Trophoblast cell (in vitro differentiated cells and primary cell): ENCODE results near the gene OAS1. TPM values are rescaled to one million over a fixed set of nuclear protein-coding genes. Genes with fewer than 3 reads are reported as not detected.

Source experiments
- DNase-seq, 2 donors: peaks; one replicate each; pipeline ENCODE4 v3.0.0-alpha.2; 2016
- H2AFZ ChIP-seq: 2 replicates; pipeline ENCODE4 v1.6.1; 2013; ENCODE audit warnings: low read length, moderate library complexity, mild to moderate bottlenecking; ENCODE audit not compliant: insufficient read depth, poor library complexity
- H2AK5ac ChIP-seq: 2 replicates; pipeline ENCODE4 v1.6.1; 2013; ENCODE audit warnings: mild to moderate bottlenecking, low read length
- H2BK120ac ChIP-seq: 2 replicates; pipeline ENCODE4 v1.6.1; 2013; ENCODE audit warnings: low read length, mild to moderate bottlenecking, moderate library complexity; ENCODE audit not compliant: insufficient read depth, poor library complexity
- H2BK12ac ChIP-seq: 2 replicates; pipeline ENCODE4 v1.6.1; 2013; ENCODE audit warnings: mild to moderate bottlenecking, low read length, moderate library complexity
- H2BK5ac ChIP-seq: 2 replicates; pipeline ENCODE4 v1.6.1; 2013; ENCODE audit warnings: low read length, low read depth, moderate library complexity, mild to moderate bottlenecking; ENCODE audit not compliant: poor library complexity
- H3K14ac ChIP-seq: 2 replicates; pipeline ENCODE4 v1.6.1; 2013; ENCODE audit warnings: mild to moderate bottlenecking, low read length
- H3K18ac ChIP-seq: 2 replicates; pipeline ENCODE4 v1.6.1; 2013; ENCODE audit warnings: mild to moderate bottlenecking, low read length
- H3K23ac ChIP-seq: 2 replicates; pipeline ENCODE4 v1.6.1; 2013; ENCODE audit warnings: low read length
- H3K27ac ChIP-seq: 2 replicates; pipeline ENCODE4 v1.5.1; 2013; ENCODE audit warnings: low read depth, mild to moderate bottlenecking, inconsistent platforms, low read length, moderate library complexity
- H3K27me3 ChIP-seq: 2 replicates; pipeline ENCODE4 v1.6.1; 2013; ENCODE audit warnings: inconsistent platforms, mild to moderate bottlenecking, low read length, moderate library complexity; ENCODE audit not compliant: insufficient read depth
- H3K36me3 ChIP-seq, 2 experiments: 1 replicate in 1 of 2; 2 replicates in 1 of 2; pipeline ENCODE4 v1.6.1; 2013; ENCODE audit warnings: low read length in 2 of 2, mild to moderate bottlenecking in 2 of 2, moderate library complexity in 1 of 2; ENCODE audit not compliant: insufficient read depth in 2 of 2, control insufficient read depth in 1 of 2
- H3K4ac ChIP-seq: 2 replicates; pipeline ENCODE4 v1.6.1; 2013; ENCODE audit warnings: low read depth, mild to moderate bottlenecking, low read length, moderate library complexity
- H3K4me1 ChIP-seq, 2 experiments: 1 replicate in 1 of 2; 2 replicates in 1 of 2; pipeline ENCODE4 v1.6.1; 2013; ENCODE audit warnings: low read length in 2 of 2, mild to moderate bottlenecking in 2 of 2, moderate library complexity in 1 of 2; ENCODE audit not compliant: insufficient read depth in 2 of 2, control insufficient read depth in 1 of 2
- H3K4me2 ChIP-seq: 2 replicates; pipeline ENCODE4 v1.6.1; 2013; ENCODE audit warnings: inconsistent platforms, mild to moderate bottlenecking, low read length, moderate library complexity
- H3K4me3 ChIP-seq: 2 replicates; pipeline ENCODE4 v1.5.1; 2013; ENCODE audit warnings: mild to moderate bottlenecking, low read depth, low read length, inconsistent platforms
- H3K79me1 ChIP-seq: one replicate; pipeline ENCODE4 v1.6.1; 2013; ENCODE audit warnings: low read length
- H3K79me2 ChIP-seq: 2 replicates; pipeline ENCODE4 v1.6.1; 2013; ENCODE audit warnings: low read length, mild to moderate bottlenecking; ENCODE audit not compliant: control insufficient read depth, insufficient read depth, poor library complexity
- H3K9ac ChIP-seq: 2 replicates; pipeline ENCODE4 v1.6.1; 2013; ENCODE audit warnings: mild to moderate bottlenecking, low read length
- H3K9me3 ChIP-seq: 2 replicates; pipeline ENCODE4 v1.6.1; 2013; ENCODE audit warnings: low read depth, mild to moderate bottlenecking, control low read depth, inconsistent platforms, low read length; ENCODE audit not compliant: insufficient read depth
- H4K12ac ChIP-seq: 2 replicates; pipeline ENCODE4 v1.6.1; 2013; ENCODE audit warnings: low read depth, mild to moderate bottlenecking, low read length, moderate library complexity
- H4K8ac ChIP-seq: 2 replicates; pipeline ENCODE4 v1.6.1; 2013; ENCODE audit warnings: low read depth, mild to moderate bottlenecking, low read length, moderate library complexity
- H4K91ac ChIP-seq: one replicate; pipeline ENCODE4 v1.6.1; 2013; ENCODE audit warnings: low read depth, mild to moderate bottlenecking, low read length, moderate library complexity
- WGBS: extraction: QIAGEN DNeasy Blood & Tissue Kit; methylation state at CpG from one replicate; pipeline ENCODE4 v1.1.7; 2013; ENCODE audit warnings: missing lambda C conversion rate; ENCODE audit not compliant: insufficient read length, insufficient coverage; ENCODE audit errors: extremely low coverage; 5-methylcytosine and 5-hydroxymethylcytosine counted together
- polyA plus RNA-seq: library from polyadenylated mRNA; stranded (reverse); fragments of 200-250 nt; gene quantifications from 2 replicates; pipeline ENCODE4 v1.2.3, GENCODE V29; 2013

Gene OAS1
- 0.29 and 0.37 TPM in 2 replicates for polyA plus RNA-seq

- no peaks in the 10 kb centered on the region for H3K79me1 ChIP-seq
- H3K27me3 ChIP-seq = no peaks in the 10 kb centered on the region
- H3K4me3 ChIP-seq = no peak within 1 kb of the TSS
- peak within 1 kb of the TSS; percentile 33 for H3K4me2 ChIP-seq
- H2BK5ac ChIP-seq = no peak within 1 kb of the TSS
- no CpG with 5 or more reads among the region's 4 CpGs for WGBS
- no peak within 1 kb of the TSS for H3K14ac ChIP-seq
- no peaks in the 10 kb centered on the region for H3K79me2 ChIP-seq
- H4K12ac ChIP-seq = no peak within 1 kb of the TSS
- H3K9me3 ChIP-seq = peaks cover 2% of the 10 kb centered on the region
- DNase-seq = peak; percentile 30 to 53
- H3K4ac ChIP-seq = no peak within 1 kb of the TSS
- H4K8ac ChIP-seq = no peak within 1 kb of the TSS
- H2AK5ac ChIP-seq = no peak within 1 kb of the TSS
- H3K36me3 ChIP-seq = no peaks in the 10 kb centered on the region
- H2BK12ac ChIP-seq = no peak within 1 kb of the TSS
- H4K91ac ChIP-seq = no peak within 1 kb of the TSS
- H3K23ac ChIP-seq = no peak within 1 kb of the TSS
- no peak within 1 kb of the TSS for H2BK120ac ChIP-seq
- H3K4me1 ChIP-seq = peaks cover 0 to 3% of the 10 kb centered on the region in 2 experiments
- no peak within 1 kb of the TSS for H3K18ac ChIP-seq
- no peak within 1 kb of the TSS for H3K9ac ChIP-seq
- H2AFZ ChIP-seq = no peak within 1 kb of the TSS
- H3K27ac ChIP-seq = no peak within 1 kb of the TSS
Observed at GRCh38 chr12:112906712-112907414, at the start of gene OAS1. TSS of gene OAS1 (plus strand) at chr12:112906962. CDS start at chr12:112907040, 78 bp downstream.

GRCh38 chr12:112859291-112859690, 47.5 kb upstream of the OAS1 start:
- H4K12ac ChIP-seq = no peak overlapping the region
- no peak for DNase-seq
- H2AFZ ChIP-seq = no peak overlapping the region
- no peak overlapping the region for H3K4me2 ChIP-seq
- peaks cover 0 to 1% of the 10 kb centered on the region in 2 experiments for H3K4me1 ChIP-seq
- H3K18ac ChIP-seq = no peak overlapping the region
- H2BK12ac ChIP-seq = no peak overlapping the region
- no peak overlapping the region for H2BK120ac ChIP-seq
- H3K9ac ChIP-seq = no peak overlapping the region
- H2BK5ac ChIP-seq = no peak overlapping the region
- no peak overlapping the region for H3K27ac ChIP-seq
- WGBS = no CpG with 5 or more reads among the region's 3 CpGs
- no peaks in the 10 kb centered on the region for H3K36me3 ChIP-seq
- H3K4me3 ChIP-seq = no peak overlapping the region
- no peaks in the 10 kb centered on the region for H3K27me3 ChIP-seq
- no peak overlapping the region for H2AK5ac ChIP-seq
- H4K8ac ChIP-seq = no peak overlapping the region
- no peak overlapping the region for H3K4ac ChIP-seq
- no peak overlapping the region for H3K14ac ChIP-seq
- H4K91ac ChIP-seq = no peak overlapping the region
- H3K23ac ChIP-seq = no peak overlapping the region
- H3K79me2 ChIP-seq = no peaks in the 10 kb centered on the region
- H3K79me1 ChIP-seq = no peaks in the 10 kb centered on the region
- peaks cover 2% of the 10 kb centered on the region for H3K9me3 ChIP-seq

GRCh38 chr12:112860181-112860580, 46.6 kb upstream of the OAS1 start:
- H3K4ac ChIP-seq = no peak overlapping the region
- H2BK120ac ChIP-seq = no peak overlapping the region
- H3K4me1 ChIP-seq = peaks cover 0 to 1% of the 10 kb centered on the region in 2 experiments
- H3K79me1 ChIP-seq = no peaks in the 10 kb centered on the region
- peaks cover 2% of the 10 kb centered on the region for H3K9me3 ChIP-seq
- H3K4me2 ChIP-seq = no peak overlapping the region
- H2BK5ac ChIP-seq = no peak overlapping the region
- no peaks in the 10 kb centered on the region for H3K36me3 ChIP-seq
- no peak overlapping the region for H3K18ac ChIP-seq
- H2BK12ac ChIP-seq = no peak overlapping the region
- DNase-seq = no peak
- H3K9ac ChIP-seq = no peak overlapping the region
- no peak overlapping the region for H2AFZ ChIP-seq
- no peak overlapping the region for H4K12ac ChIP-seq
- no peak overlapping the region for H4K91ac ChIP-seq
- WGBS = no CpG with 5 or more reads among the region's 5 CpGs
- no peaks in the 10 kb centered on the region for H3K79me2 ChIP-seq
- no peak overlapping the region for H2AK5ac ChIP-seq
- H3K27ac ChIP-seq = no peak overlapping the region
- H3K23ac ChIP-seq = no peak overlapping the region
- no peak overlapping the region for H3K14ac ChIP-seq
- H3K27me3 ChIP-seq = no peaks in the 10 kb centered on the region
- H3K4me3 ChIP-seq = no peak overlapping the region
- no peak overlapping the region for H4K8ac ChIP-seq

GRCh38 chr12:112861284-112861683, 45.5 kb upstream of the OAS1 start:
- H3K4me2 ChIP-seq = no peak overlapping the region
- no peak overlapping the region for H2BK5ac ChIP-seq
- no peaks in the 10 kb centered on the region for H3K27me3 ChIP-seq
- no peak overlapping the region for H2BK120ac ChIP-seq
- H3K9ac ChIP-seq = no peak overlapping the region
- H2AFZ ChIP-seq = no peak overlapping the region
- H3K27ac ChIP-seq = no peak overlapping the region
- H3K9me3 ChIP-seq = peaks cover 2% of the 10 kb centered on the region
- no peak overlapping the region for H4K91ac ChIP-seq
- H3K4ac ChIP-seq = no peak overlapping the region
- H3K18ac ChIP-seq = no peak overlapping the region
- H3K79me1 ChIP-seq = no peaks in the 10 kb centered on the region
- no peaks in the 10 kb centered on the region for H3K79me2 ChIP-seq
- H3K4me1 ChIP-seq = no peaks in the 10 kb centered on the region
- WGBS = no CpG with 5 or more reads among the region's 7 CpGs
- no peak overlapping the region for H2AK5ac ChIP-seq
- DNase-seq = no peak
- no peak overlapping the region for H3K23ac ChIP-seq
- H4K8ac ChIP-seq = no peak overlapping the region
- no peak overlapping the region for H4K12ac ChIP-seq
- H3K14ac ChIP-seq = no peak overlapping the region
- no peaks in the 10 kb centered on the region for H3K36me3 ChIP-seq
- H2BK12ac ChIP-seq = no peak overlapping the region
- no peak overlapping the region for H3K4me3 ChIP-seq
